SK-N-SH treated with all-trans-retinoic acid at 6 μM for 48 hours (cell line): ENCODE results near the gene NINJ1.

ENCODE experiments used
- ATAC-seq: fragments of 200-7000 bp; cut with Tn5 transposase; 3 replicates; pipeline ENCODE4 v1.9.1; 2020; ENCODE audit warnings: mild to moderate bottlenecking, moderate library complexity
- ARNTL ChIP-seq: fragments of 450-650 bp; formaldehyde crosslinking; IDR thresholded peaks from 2 replicates; pipeline ENCODE4 v1.5.0; 2020; ENCODE audit warnings: low read depth, mild to moderate bottlenecking, moderate library complexity, borderline replicate concordance
- BACH2 ChIP-seq: fragments of 250-450 bp; sonication (Bioruptor Pico); IDR thresholded peaks from 2 replicates; pipeline ENCODE4 v1.9.0; 2021; ENCODE audit warnings: mild to moderate bottlenecking, borderline replicate concordance
- CREB5 ChIP-seq: fragments of 250-450 bp; sonication (Bioruptor Pico); IDR thresholded peaks from 2 replicates; pipeline ENCODE4 v1.5.1; 2020; ENCODE audit warnings: low read depth, mild to moderate bottlenecking, moderate library complexity
- CSDC2 ChIP-seq: fragments of 250-450 bp; sonication (Bioruptor Pico); IDR thresholded peaks from 2 replicates; pipeline ENCODE4 v1.5.0; 2020; ENCODE audit warnings: mild to moderate bottlenecking, moderate library complexity
- CSRNP3 ChIP-seq: fragments of 250-450 bp; sonication (Bioruptor Pico); IDR thresholded peaks from 2 replicates; pipeline ENCODE4 v1.5.1; 2021; ENCODE audit warnings: mild to moderate bottlenecking, moderate library complexity
- ESRRG ChIP-seq: fragments of 250-450 bp; sonication (Bioruptor Pico); IDR thresholded peaks from 2 replicates; pipeline ENCODE4 v1.6.1; 2021; ENCODE audit warnings: mild to moderate bottlenecking
- GLIS3 ChIP-seq: fragments of 250-450 bp; sonication (Bioruptor Pico); IDR thresholded peaks from 2 replicates; pipeline ENCODE4 v1.5.0; 2020; ENCODE audit warnings: mild to moderate bottlenecking, moderate library complexity
- ISL1 ChIP-seq: fragments of 250-450 bp; sonication (Bioruptor Pico); IDR thresholded peaks from 2 replicates; pipeline ENCODE4 v2.1.2; 2022; ENCODE audit warnings: mild to moderate bottlenecking, moderate library complexity
- OSR1 ChIP-seq: fragments of 250-450 bp; sonication (Bioruptor Pico); IDR thresholded peaks from 2 replicates; pipeline ENCODE4 v1.8.0; 2022; ENCODE audit warnings: moderate library complexity, mild to moderate bottlenecking, inconsistent platforms
- PATZ1 ChIP-seq: fragments of 250-450 bp; sonication (Bioruptor Pico); IDR thresholded peaks from 2 replicates; pipeline ENCODE4 v1.8.0; 2020; ENCODE audit warnings: mild to moderate bottlenecking, moderate library complexity, borderline replicate concordance
- POU6F1 ChIP-seq: fragments of 250-450 bp; sonication (Bioruptor Pico); IDR thresholded peaks from 2 replicates; pipeline ENCODE4 v1.8.0; 2021; ENCODE audit warnings: low read depth, mild to moderate bottlenecking, moderate library complexity, borderline replicate concordance
- PPARA ChIP-seq: fragments of 250-450 bp; sonication (Bioruptor Pico); IDR thresholded peaks from 2 replicates; pipeline ENCODE4 v1.5.0; 2020; ENCODE audit warnings: mild to moderate bottlenecking, borderline replicate concordance
- RARB ChIP-seq: fragments of 250-450 bp; sonication (Bioruptor Pico); IDR thresholded peaks from 2 replicates; pipeline ENCODE4 v1.8.0; 2021; ENCODE audit warnings: mild to moderate bottlenecking, moderate library complexity
- SNAI2 ChIP-seq: fragments of 250-450 bp; sonication (Bioruptor Pico); IDR thresholded peaks from 2 replicates; pipeline ENCODE4 v1.5.0; 2020; ENCODE audit warnings: mild to moderate bottlenecking, moderate library complexity
- TCF4 ChIP-seq: fragments of 250-450 bp; sonication (Bioruptor Pico); IDR thresholded peaks from 2 replicates; pipeline ENCODE4 v1.8.0; 2021; ENCODE audit warnings: mild to moderate bottlenecking, moderate library complexity, borderline replicate concordance
- TOX ChIP-seq: fragments of 250-450 bp; sonication (Bioruptor Pico); IDR thresholded peaks from 2 replicates; pipeline ENCODE4 v1.8.0; 2021; ENCODE audit warnings: mild to moderate bottlenecking, moderate library complexity, borderline replicate concordance
- TSHZ2 ChIP-seq: fragments of 250-450 bp; sonication (Bioruptor Pico); IDR thresholded peaks from 2 replicates; pipeline ENCODE4 v1.5.0; 2020; ENCODE audit warnings: mild to moderate bottlenecking, moderate library complexity
- ZC3H10 ChIP-seq: fragments of 250-450 bp; sonication (Bioruptor Pico); IDR thresholded peaks from 2 replicates; pipeline ENCODE4 v1.5.1; 2021; ENCODE audit warnings: mild to moderate bottlenecking, moderate library complexity
- ZFP3 ChIP-seq: fragments of 250-450 bp; sonication (Bioruptor Pico); IDR thresholded peaks from 2 replicates; pipeline ENCODE4 v1.5.0; 2020; ENCODE audit warnings: mild to moderate bottlenecking, moderate library complexity
- ZFP30 ChIP-seq: fragments of 450-650 bp; formaldehyde crosslinking; IDR thresholded peaks from 2 replicates; pipeline ENCODE4 v1.5.0; 2022; ENCODE audit warnings: mild to moderate bottlenecking, moderate library complexity
- ZNF565 ChIP-seq: fragments of 450-650 bp; formaldehyde crosslinking; conservative IDR thresholded peaks from 2 replicates; pipeline ENCODE4 v1.5.0; 2020; ENCODE audit warnings: low read depth, mild to moderate bottlenecking, moderate library complexity
- ZNF70 ChIP-seq: fragments of 450-650 bp; formaldehyde crosslinking; IDR thresholded peaks from 2 replicates; pipeline ENCODE4 v1.5.0; 2020; ENCODE audit warnings: mild to moderate bottlenecking, moderate library complexity
- ZNF8 ChIP-seq: fragments of 450-650 bp; formaldehyde crosslinking; IDR thresholded peaks from 2 replicates; pipeline ENCODE4 v1.5.0; 2020; ENCODE audit warnings: mild to moderate bottlenecking, moderate library complexity

Gene NINJ1

GRCh38 chr9:93132287-93132927, 1.6 kb downstream of the NINJ1 start:
- peak; percentile 43 for ATAC-seq
- TF ChIP-seq GLIS3 (CRISPR knock-in tag): no peak
- no peak for TF ChIP-seq RARB (CRISPR knock-in tag)
- no peak for TF ChIP-seq ZFP30
- TF ChIP-seq TCF4 (CRISPR knock-in tag): no peak
- no peak for TF ChIP-seq TSHZ2 (CRISPR knock-in tag)
- TF ChIP-seq ZNF8 (CRISPR knock-in tag): no peak
- TF ChIP-seq CSRNP3: no peak
- no peak for TF ChIP-seq ZNF565 (CRISPR knock-in tag)
- TF ChIP-seq ZFP3 (CRISPR knock-in tag): no peak
- TF ChIP-seq ISL1: no peak
- no peak for TF ChIP-seq TOX (CRISPR knock-in tag)
- no peak for TF ChIP-seq PPARA
- TF ChIP-seq ZC3H10 (CRISPR knock-in tag): no peak
- TF ChIP-seq ZNF70 (CRISPR knock-in tag): no peak
- no peak for TF ChIP-seq POU6F1 (CRISPR knock-in tag)
- TF ChIP-seq SNAI2 (CRISPR knock-in tag): no peak
- no peak for TF ChIP-seq OSR1 (CRISPR knock-in tag)
- TF ChIP-seq ARNTL (CRISPR knock-in tag): no peak
- TF ChIP-seq BACH2: no peak
- no peak for TF ChIP-seq CSDC2 (CRISPR knock-in tag)

- TF ChIP-seq TOX (CRISPR knock-in tag) (no peak), PATZ1 (CRISPR knock-in tag) (no peak), ESRRG (CRISPR knock-in tag) (no peak), CREB5 (CRISPR knock-in tag) (no peak), PPARA (no peak)
- ATAC-seq: no peak
Observed at GRCh38 chr9:93131599-93132286, 2.3 kb downstream of the NINJ1 start.
